Brain microvascular endothelial cell (primary cell): ENCODE results near the gene ADCY4.
A peak's percentile ranks its signal among the peaks of the same experiment; 100 is the strongest.
"Not testable (repeated sequence)": the region's sequence is repeated elsewhere in the genome, so short reads cannot be mapped to it uniquely, and the experiment has no call there.

Experiments used
- DNase-seq: peaks from one replicate; pipeline ENCODE4 v3.0.0-alpha.2; 2020
- H3K27ac ChIP-seq: fragments of 250-450 bp; sonication (Bioruptor Pico); 2 replicates; pipeline ENCODE4 v1.5.1; 2020; ENCODE audit warnings: mild to moderate bottlenecking, moderate library complexity
- H3K27me3 ChIP-seq: fragments of 250-450 bp; sonication (Bioruptor Pico); replicated peaks from 2 replicates; pipeline ENCODE4 v1.5.1; 2020; ENCODE audit warnings: mild to moderate bottlenecking
- H3K36me3 ChIP-seq: fragments of 250-450 bp; sonication (Bioruptor Pico); replicated peaks from 2 replicates; pipeline ENCODE4 v1.5.1; 2020; ENCODE audit warnings: mild to moderate bottlenecking
- H3K4me3 ChIP-seq: 2 replicates; pipeline ENCODE4 v1.5.1; 2011; ENCODE audit warnings: low read depth, mild to moderate bottlenecking, control low read depth, low read length, moderate library complexity
- in situ Hi-C: cut with HindIII; loops from 2 replicates; pipeline ENCODE4 v1.10.0; 2017; ENCODE audit warnings: low sequenced_read_pairs, low pct_ligation_motif_present
- TF ChIP-seq, protein P1 (sequence below): IDR thresholded peaks from 2 replicates; pipeline ENCODE4 v1.5.1; 2011; ENCODE audit warnings: low read depth, mild to moderate bottlenecking, moderate library complexity, low read length, control low read depth, inconsistent platforms; ENCODE audit errors: missing control alignments

Gene ADCY4

DNA sequence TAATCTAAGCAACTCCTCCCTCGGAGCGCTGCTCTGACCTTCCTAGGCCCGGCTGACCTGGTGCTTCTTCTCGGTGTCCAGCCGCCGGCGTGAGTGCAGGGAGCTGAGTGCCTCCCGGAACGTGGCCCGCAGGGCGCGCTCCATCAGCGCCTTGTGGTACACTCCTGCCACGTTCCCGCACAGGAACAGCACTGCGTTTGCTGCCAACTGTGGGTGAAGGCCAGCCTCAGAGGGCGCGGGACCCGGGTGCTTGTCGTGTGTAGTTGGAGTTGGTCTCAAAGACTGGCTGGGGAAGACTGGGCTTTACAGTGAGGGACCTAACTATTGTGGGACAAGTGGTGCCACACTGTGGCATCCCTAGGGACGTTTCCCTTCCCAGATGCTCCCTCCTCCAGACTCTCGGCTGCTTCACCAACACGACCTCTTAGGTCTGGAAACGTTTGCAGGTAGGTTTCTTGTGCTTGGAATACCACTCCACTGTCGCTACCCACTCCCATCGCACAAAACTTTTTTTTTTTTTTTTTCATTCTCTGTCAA is 3.1 kb downstream of the ADCY4 start:
- H3K27ac ChIP-seq = no peak overlapping the region
- no peak for DNase-seq
- TF ChIP-seq, protein P1, sequence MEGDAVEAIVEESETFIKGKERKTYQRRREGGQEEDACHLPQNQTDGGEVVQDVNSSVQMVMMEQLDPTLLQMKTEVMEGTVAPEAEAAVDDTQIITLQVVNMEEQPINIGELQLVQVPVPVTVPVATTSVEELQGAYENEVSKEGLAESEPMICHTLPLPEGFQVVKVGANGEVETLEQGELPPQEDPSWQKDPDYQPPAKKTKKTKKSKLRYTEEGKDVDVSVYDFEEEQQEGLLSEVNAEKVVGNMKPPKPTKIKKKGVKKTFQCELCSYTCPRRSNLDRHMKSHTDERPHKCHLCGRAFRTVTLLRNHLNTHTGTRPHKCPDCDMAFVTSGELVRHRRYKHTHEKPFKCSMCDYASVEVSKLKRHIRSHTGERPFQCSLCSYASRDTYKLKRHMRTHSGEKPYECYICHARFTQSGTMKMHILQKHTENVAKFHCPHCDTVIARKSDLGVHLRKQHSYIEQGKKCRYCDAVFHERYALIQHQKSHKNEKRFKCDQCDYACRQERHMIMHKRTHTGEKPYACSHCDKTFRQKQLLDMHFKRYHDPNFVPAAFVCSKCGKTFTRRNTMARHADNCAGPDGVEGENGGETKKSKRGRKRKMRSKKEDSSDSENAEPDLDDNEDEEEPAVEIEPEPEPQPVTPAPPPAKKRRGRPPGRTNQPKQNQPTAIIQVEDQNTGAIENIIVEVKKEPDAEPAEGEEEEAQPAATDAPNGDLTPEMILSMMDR = no peak
- no peak overlapping the region for H3K4me3 ChIP-seq
- H3K27me3 ChIP-seq = no peaks in the 10 kb centered on the region
- H3K36me3 ChIP-seq = no peaks in the 10 kb centered on the region
- in situ Hi-C loops = loop anchor here (10.0 kb wide), 1 partner anchor 103 kb away; no protein-coding TSS in a partner anchor

DNA sequence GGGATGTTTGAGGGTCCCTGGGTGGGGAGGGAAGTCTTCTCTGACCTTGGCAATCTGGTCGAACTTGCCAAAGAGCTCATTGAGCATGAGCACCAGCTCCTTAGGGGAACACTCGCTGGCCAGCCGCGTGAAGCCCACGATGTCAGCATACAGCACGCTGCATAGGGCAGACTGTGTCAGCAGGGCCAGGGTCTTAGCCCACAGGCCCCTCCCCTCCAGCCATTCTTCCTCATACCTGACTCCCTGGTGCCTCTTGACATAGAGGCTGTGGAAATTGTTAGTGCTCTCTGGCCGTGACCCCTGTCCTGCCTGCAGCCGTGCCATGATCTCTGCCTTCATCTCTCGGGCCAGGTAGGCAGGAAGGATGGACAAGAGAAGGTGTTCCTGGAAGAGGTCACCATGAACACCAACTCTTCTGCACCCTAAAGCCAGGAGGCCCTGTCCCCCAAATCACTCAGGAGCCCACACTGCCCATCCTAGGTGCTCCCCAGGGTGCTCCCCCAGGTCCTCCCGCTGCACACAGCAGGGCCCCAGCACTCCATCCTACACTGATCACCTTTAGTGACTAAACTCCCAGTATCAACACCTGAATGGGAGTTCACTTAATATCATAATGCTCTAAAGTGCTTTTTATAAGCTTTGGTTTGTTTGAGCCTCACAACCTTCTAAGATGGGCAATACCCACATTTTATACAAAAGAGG is 3.7 kb downstream of the ADCY4 start:
- Histone ChIP-seq H3K27me3 (no peaks in the 10 kb centered on the region), H3K4me3 (no peak overlapping the region), H3K27ac (no peak overlapping the region), H3K36me3 (no peaks in the 10 kb centered on the region)
- TF ChIP-seq, protein P1 = no peak
- in situ Hi-C loops = loop anchor here (10.0 kb wide), 1 partner anchor 104 kb away; no protein-coding TSS in a partner anchor
- DNase-seq = no peak

DNA sequence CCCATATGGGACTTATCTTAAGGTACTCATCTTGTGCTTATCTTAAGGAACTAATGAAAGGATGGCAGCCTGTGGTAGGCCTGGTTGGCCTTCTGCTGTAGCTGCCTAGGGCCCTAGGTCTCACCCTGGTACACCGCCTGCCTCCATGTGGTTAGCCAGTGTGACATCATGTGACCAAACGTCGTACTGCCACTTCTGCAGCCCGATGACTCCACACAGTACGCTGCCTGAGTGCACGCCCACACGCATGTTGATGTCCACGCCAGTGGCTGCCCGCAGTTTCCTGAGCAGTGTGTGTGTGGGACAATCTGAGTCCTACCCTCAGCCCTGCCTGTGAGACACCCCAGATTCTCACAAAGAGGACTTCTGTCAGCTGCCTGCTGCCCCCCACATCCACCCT is 5.1 kb downstream of the ADCY4 start:
- H3K27me3 ChIP-seq = no peaks in the 10 kb centered on the region

DNA sequence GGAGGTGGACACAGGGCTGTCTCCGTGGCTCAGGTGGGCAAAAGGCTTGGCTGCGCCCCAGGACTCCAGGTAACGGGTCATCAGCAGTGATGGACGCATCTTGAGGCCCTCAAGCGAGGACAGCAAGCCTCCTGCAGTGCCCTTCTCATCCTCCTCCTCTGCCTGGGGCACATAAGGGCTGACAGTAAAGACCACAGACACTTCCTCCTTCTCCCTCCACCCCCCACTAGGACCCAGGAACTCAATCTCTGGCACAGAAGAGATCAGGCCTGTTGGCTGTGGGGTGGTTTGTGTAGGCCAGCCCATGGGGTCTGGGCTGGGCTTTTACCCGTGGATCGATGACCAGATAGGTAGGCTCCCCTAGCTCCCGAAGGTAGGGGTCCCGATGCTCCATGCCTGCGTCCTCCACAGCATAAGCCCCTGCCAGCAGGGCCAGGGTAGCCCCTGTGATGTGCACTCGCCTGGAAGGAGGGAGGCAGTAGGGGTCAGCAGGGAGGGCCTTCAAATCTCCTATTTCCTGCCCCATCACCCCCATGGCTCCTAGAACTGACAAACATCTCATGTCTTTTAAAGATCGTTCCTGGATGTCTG is 5.7 kb downstream of the ADCY4 start:
- Histone ChIP-seq H3K27ac (no peak overlapping the region), H3K36me3 (no peaks in the 10 kb centered on the region), H3K27me3 (no peaks in the 10 kb centered on the region), H3K4me3 (no peak overlapping the region)
- TF ChIP-seq, protein P1 = no peak
- no peak for DNase-seq
- in situ Hi-C loops = no loop called here

More for the DNA sequence above, 5.1 kb downstream of the ADCY4 start:
- Histone ChIP-seq H3K4me3 (no peak overlapping the region), H3K27ac (no peak overlapping the region), H3K36me3 (no peaks in the 10 kb centered on the region)
- TF ChIP-seq, protein P1 = no peak
- no peak for DNase-seq
- in situ Hi-C loops = loop anchor here (10.0 kb wide), 1 partner anchor 105 kb away; no protein-coding TSS in a partner anchor

DNA sequence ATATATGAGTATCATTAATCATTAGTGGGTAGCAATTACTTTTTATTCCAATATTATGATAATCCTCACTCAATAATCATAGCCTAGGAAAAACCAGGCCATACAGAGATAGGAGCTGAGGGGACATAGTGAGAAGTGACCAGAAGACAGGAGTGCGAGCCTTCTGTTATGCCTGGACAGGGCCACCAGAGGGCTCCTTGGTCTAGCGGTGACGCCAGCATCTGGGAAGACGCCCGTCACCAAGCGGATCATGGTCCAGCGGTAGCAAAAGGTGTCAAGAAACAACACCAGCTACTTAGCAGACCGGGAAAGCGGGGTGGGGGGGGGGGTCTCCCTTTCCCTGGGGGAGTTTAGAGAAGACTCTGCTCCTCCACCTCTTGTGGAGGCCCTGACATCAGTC is 7.0 kb downstream of the ADCY4 start:
- in situ Hi-C loops, H3K4me3 ChIP-seq, H3K27ac ChIP-seq, H3K27me3 ChIP-seq, H3K36me3 ChIP-seq: not testable (repeated sequence)
- TF ChIP-seq, protein P1 = peak; percentile 57
- peak; percentile 51 for DNase-seq
